Caco-2 (cell line): Measurements from ENCODE around the gene IGFBP2. TPM values are rescaled to one million over a fixed set of nuclear protein-coding genes. Genes with fewer than 3 reads are reported as not detected.

Experiments used
- BruUV-seq: library from RNA; stranded (reverse); fragments of 400-500 nt; replicated peaks from 2 replicates; lab custom pipeline; 2021; lab: Mats Ljungman, UMichigan
- CTCF ChIA-PET: fragments of 300-600 bp; sonication (Branson Sonifier 250); formaldehyde crosslinking; loops from one replicate; lab custom pipeline; 2022; ENCODE audit warnings: antibody characterized with exemption; lab: Charles Lee
- POLR2A ChIA-PET: fragments of 300-600 bp; sonication (Branson Sonifier 250); formaldehyde crosslinking; loops from one replicate; lab custom pipeline; 2022; ENCODE audit warnings: antibody characterized with exemption; lab: Charles Lee
- DNase-seq, 2 experiments: peaks; one replicate each; pipeline versions ENCODE4 v3.0.0 to v3.0.0-alpha.2; 2020 to 2022
- H3K27me3 ChIP-seq: replicated peaks from 2 replicates; pipeline ENCODE4 v1.6.0; 2011; ENCODE audit warnings: low read length; ENCODE audit not compliant: control insufficient read depth, insufficient read depth
- H3K36me3 ChIP-seq: 2 replicates; pipeline ENCODE4 v1.5.1; 2011; ENCODE audit warnings: low read length; ENCODE audit not compliant: control insufficient read depth, insufficient read depth
- H3K4me1 ChIP-seq: fragments of 250-450 bp; sonication (Bioruptor Pico); 2 replicates; pipeline ENCODE4 v1.5.1; 2020; ENCODE audit warnings: mild to moderate bottlenecking
- H3K4me3 ChIP-seq: 2 replicates; pipeline ENCODE4 v1.5.1; 2011; ENCODE audit warnings: low read depth, mild to moderate bottlenecking, control low read depth, low read length
- H3K9me3 ChIP-seq: fragments of 250-450 bp; sonication (Bioruptor Pico); 2 replicates; pipeline ENCODE4 v1.5.1; 2020; ENCODE audit warnings: mild to moderate bottlenecking, moderate library complexity
- H3K27ac Mint-ChIP-seq: one replicate; pipeline ENCODE4 v1.8.0; 2022; ENCODE audit warnings: mixed read lengths; ENCODE audit not compliant: unreplicated experiment
- H3K27me3 Mint-ChIP-seq: one replicate; pipeline ENCODE4 v1.8.0; 2022; ENCODE audit warnings: mixed read lengths; ENCODE audit not compliant: insufficient read depth, unreplicated experiment
- H3K36me3 Mint-ChIP-seq: one replicate; pipeline ENCODE4 v1.8.0; 2022; ENCODE audit warnings: mild to moderate bottlenecking, mixed read lengths; ENCODE audit not compliant: insufficient read depth, unreplicated experiment
- H3K4me1 Mint-ChIP-seq: one replicate; pipeline ENCODE4 v1.8.0; 2022; ENCODE audit warnings: low read depth, mixed read lengths; ENCODE audit not compliant: unreplicated experiment
- H3K4me3 Mint-ChIP-seq: one replicate; pipeline ENCODE4 v1.8.0; 2022; ENCODE audit warnings: mild to moderate bottlenecking, moderate library complexity, mixed read lengths; ENCODE audit not compliant: unreplicated experiment
- H3K9me3 Mint-ChIP-seq: one replicate; pipeline ENCODE4 v1.8.0; 2022; ENCODE audit warnings: mixed read lengths; ENCODE audit not compliant: unreplicated experiment
- intact Hi-C: fragments of 100-400 bp; cut with micrococcal nuclease; formaldehyde crosslinking; loops from one replicate; pipeline ENCODE4 v1.10.0; 2022; ENCODE audit not compliant: unreplicated experiment
- total RNA-seq: library from RNA; stranded (reverse); gene quantifications from 2 replicates; pipeline ENCODE4 v1.2.3, GENCODE V29; 2022
- TF ChIP-seq, protein P1 (sequence below), 2 experiments: fragments of 200-600 bp in 1 of 2; IDR thresholded peaks; 1 replicate in 1 of 2; 2 replicates in 1 of 2; pipeline versions ENCODE4 v1.5.1 to v1.8.0; 2011 to 2022; ENCODE audit warnings: antibody characterized with exemption in 1 of 2, control low read depth in 1 of 2, inconsistent platforms in 1 of 2, low read depth in 1 of 2, low read length in 1 of 2, mild to moderate bottlenecking in 1 of 2, moderate library complexity in 1 of 2; ENCODE audit not compliant: insufficient read depth in 1 of 2, severe bottlenecking in 1 of 2, unreplicated experiment in 1 of 2

IGFBP2 gene
- total RNA-seq, 1 experiment from 2014 or later = 6.6 TPM

DNA sequence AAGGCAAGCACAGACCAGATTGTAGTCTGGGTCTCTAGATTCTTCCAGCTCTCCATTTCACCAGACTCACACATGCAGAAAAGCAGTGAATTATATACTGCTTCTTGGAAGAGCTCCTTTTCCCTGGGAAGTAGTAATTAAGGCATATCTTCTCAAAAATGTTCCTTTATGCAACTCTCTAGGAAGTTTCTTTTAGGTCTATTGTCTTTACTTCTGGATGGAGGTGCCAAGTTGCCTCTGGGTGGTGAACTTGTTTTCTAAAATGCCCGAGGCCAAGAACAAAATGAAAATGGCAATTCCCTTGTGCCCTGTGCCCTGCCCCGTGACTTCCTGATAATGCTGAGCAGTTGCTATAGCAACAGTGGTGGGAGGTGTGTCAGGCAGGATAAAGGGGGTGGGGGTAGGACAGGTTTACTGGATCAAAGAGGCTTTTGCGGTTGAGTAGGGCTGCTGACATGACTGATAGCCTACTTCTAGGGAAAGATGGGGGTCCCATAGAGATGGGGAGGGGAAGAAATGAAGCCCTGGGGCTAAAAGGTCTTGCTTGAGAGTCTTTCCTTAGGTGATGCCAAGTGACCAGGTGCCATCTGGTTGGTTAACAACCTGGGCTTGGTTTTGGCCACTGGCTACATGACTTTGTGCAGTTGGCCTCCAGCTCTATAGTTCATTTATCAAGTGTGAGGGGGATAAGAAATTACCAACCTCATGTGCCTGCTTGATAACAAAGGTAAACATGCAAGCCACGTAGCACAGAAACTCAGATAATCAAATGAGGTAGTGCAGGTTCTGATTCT lies 11.8 kb downstream of the IGFBP2 start:
- H3K4me3 ChIP-seq = no peak overlapping the region
- peaks cover under 1% of the 10 kb centered on the region for H3K27me3 Mint-ChIP-seq
- TF ChIP-seq, protein P1, sequence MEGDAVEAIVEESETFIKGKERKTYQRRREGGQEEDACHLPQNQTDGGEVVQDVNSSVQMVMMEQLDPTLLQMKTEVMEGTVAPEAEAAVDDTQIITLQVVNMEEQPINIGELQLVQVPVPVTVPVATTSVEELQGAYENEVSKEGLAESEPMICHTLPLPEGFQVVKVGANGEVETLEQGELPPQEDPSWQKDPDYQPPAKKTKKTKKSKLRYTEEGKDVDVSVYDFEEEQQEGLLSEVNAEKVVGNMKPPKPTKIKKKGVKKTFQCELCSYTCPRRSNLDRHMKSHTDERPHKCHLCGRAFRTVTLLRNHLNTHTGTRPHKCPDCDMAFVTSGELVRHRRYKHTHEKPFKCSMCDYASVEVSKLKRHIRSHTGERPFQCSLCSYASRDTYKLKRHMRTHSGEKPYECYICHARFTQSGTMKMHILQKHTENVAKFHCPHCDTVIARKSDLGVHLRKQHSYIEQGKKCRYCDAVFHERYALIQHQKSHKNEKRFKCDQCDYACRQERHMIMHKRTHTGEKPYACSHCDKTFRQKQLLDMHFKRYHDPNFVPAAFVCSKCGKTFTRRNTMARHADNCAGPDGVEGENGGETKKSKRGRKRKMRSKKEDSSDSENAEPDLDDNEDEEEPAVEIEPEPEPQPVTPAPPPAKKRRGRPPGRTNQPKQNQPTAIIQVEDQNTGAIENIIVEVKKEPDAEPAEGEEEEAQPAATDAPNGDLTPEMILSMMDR (IDR thresholded peaks at IDR 0.05; ENCODE audit: insufficient read depth in 1 of 2, low read depth in 1 of 2, low read length in 1 of 2, severe bottlenecking in 1 of 2, unreplicated experiment in 1 of 2) = no peak
- no peaks in the 10 kb centered on the region for H3K9me3 Mint-ChIP-seq
- intact Hi-C loops = no loop called here
- H3K4me1 ChIP-seq = no peaks in the 10 kb centered on the region
- no TSS peak for BruUV-seq
- no peak for DNase-seq
- H3K36me3 ChIP-seq = no peaks in the 10 kb centered on the region
- no peak overlapping the region for H3K4me3 Mint-ChIP-seq
- H3K27me3 ChIP-seq = no peaks in the 10 kb centered on the region
- ChIA-PET CTCF (interaction anchor here (1.0 kb wide), 1 partner anchor 9 kb away, joined by 3 read pairs; no protein-coding TSS in a partner anchor), POLR2A (no interaction called here)
- H3K27ac Mint-ChIP-seq = no peak overlapping the region
- H3K9me3 ChIP-seq = no peaks in the 10 kb centered on the region
- H3K36me3 Mint-ChIP-seq = no peaks in the 10 kb centered on the region
- H3K4me1 Mint-ChIP-seq = no peaks in the 10 kb centered on the region

- no peaks in the 10 kb centered on the region for H3K27me3 ChIP-seq
- ChIA-PET CTCF (interaction anchor here (1.0 kb wide), 1 partner anchor 8 kb away, joined by 3 read pairs; no protein-coding TSS in a partner anchor), POLR2A (no interaction called here)
- Mint-ChIP-seq H3K36me3 (no peaks in the 10 kb centered on the region), H3K4me3 (no peak overlapping the region), H3K27me3 (no peaks in the 10 kb centered on the region), H3K4me1 (no peaks in the 10 kb centered on the region), H3K27ac (no peak overlapping the region), H3K9me3 (no peaks in the 10 kb centered on the region)
- H3K36me3 ChIP-seq = no peaks in the 10 kb centered on the region
- no peaks in the 10 kb centered on the region for H3K4me1 ChIP-seq
- no peaks in the 10 kb centered on the region for H3K9me3 ChIP-seq
- H3K4me3 ChIP-seq = no peak overlapping the region
- TF ChIP-seq, protein P1 (IDR thresholded peaks at IDR 0.05; ENCODE audit: insufficient read depth in 1 of 2, low read depth in 1 of 2, low read length in 1 of 2, severe bottlenecking in 1 of 2, unreplicated experiment in 1 of 2) = no peak
- no TSS peak for BruUV-seq
- intact Hi-C loops = no loop called here
- DNase-seq = no peak
Observed at GRCh38 chr2:216645636-216645950, 12.4 kb downstream of the IGFBP2 start.

DNA sequence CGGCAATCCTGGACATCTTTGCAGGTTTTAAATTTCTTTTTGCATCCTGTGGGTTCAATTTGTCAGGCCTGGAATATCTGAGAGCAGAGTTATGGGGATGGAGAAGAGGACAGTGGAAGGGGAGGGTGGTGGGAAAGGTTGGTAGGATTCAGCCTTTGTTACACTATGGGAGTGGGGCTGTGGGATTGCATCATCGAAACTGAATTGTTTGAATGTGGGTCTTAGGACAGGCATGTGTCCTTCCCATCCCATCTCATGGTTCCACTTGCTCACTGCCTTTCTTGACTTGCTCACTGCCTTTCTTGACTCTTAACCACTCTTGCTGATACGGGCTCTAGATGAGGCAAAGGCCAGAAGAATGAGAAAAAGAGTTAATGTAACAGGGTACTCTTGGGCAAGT lies 12.9 kb downstream of the IGFBP2 start:
- no peaks in the 10 kb centered on the region for H3K36me3 ChIP-seq
- H3K4me1 Mint-ChIP-seq = no peaks in the 10 kb centered on the region
- H3K27ac Mint-ChIP-seq = no peak overlapping the region
- H3K36me3 Mint-ChIP-seq = no peaks in the 10 kb centered on the region
- H3K27me3 ChIP-seq = no peaks in the 10 kb centered on the region
- DNase-seq = no peak
- POLR2A ChIA-PET = no interaction called here
- no peak overlapping the region for H3K4me3 Mint-ChIP-seq
- no peaks in the 10 kb centered on the region for H3K27me3 Mint-ChIP-seq
- H3K4me3 ChIP-seq = no peak overlapping the region
- H3K4me1 ChIP-seq = no peaks in the 10 kb centered on the region
- no peaks in the 10 kb centered on the region for H3K9me3 ChIP-seq
- no peaks in the 10 kb centered on the region for H3K9me3 Mint-ChIP-seq
- BruUV-seq = no TSS peak
- intact Hi-C loops = no loop called here
- CTCF ChIA-PET = interaction anchor here (1.0 kb wide), 1 partner anchor 7 kb away, joined by 3 read pairs; no protein-coding TSS in a partner anchor
- TF ChIP-seq, protein P1 (IDR thresholded peaks at IDR 0.05; ENCODE audit: insufficient read depth in 1 of 2, low read depth in 1 of 2, low read length in 1 of 2, severe bottlenecking in 1 of 2, unreplicated experiment in 1 of 2) = no peak
